Measurements from ENCODE around the gene NIT2.
"Not testable (repeated sequence)": the region's sequence is repeated elsewhere in the genome, so short reads cannot be mapped to it uniquely, and the experiment has no call there.

Gene NIT2

DNA sequence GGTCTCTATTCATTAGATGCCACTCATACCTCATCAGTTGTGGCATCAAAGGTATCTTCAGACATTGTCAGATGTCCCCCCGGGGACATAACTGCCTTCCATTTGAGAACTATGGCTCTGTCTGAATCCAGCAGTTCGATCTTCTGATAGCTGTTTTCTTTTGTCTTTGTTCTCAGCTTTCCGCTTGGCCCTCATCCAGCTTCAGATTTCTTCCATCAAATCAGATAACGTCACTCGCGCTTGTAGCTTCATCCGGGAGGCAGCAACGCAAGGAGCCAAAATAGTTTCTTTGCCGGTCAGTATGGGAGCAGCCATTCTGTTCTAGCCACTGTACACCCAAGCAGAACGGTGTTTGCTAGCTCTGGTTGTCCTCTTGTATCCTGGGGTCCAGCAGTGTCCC lies 4.4 kb downstream of the NIT2 start:
- H3K4me3 ChIP-seq (ENCODE audit: low read depth, low read length): no peak overlapping the region
- TF ChIP-seq, protein P1, sequence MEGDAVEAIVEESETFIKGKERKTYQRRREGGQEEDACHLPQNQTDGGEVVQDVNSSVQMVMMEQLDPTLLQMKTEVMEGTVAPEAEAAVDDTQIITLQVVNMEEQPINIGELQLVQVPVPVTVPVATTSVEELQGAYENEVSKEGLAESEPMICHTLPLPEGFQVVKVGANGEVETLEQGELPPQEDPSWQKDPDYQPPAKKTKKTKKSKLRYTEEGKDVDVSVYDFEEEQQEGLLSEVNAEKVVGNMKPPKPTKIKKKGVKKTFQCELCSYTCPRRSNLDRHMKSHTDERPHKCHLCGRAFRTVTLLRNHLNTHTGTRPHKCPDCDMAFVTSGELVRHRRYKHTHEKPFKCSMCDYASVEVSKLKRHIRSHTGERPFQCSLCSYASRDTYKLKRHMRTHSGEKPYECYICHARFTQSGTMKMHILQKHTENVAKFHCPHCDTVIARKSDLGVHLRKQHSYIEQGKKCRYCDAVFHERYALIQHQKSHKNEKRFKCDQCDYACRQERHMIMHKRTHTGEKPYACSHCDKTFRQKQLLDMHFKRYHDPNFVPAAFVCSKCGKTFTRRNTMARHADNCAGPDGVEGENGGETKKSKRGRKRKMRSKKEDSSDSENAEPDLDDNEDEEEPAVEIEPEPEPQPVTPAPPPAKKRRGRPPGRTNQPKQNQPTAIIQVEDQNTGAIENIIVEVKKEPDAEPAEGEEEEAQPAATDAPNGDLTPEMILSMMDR (IDR thresholded peaks at IDR 0.05; ENCODE audit: low read depth, low read length): no peak

DNA sequence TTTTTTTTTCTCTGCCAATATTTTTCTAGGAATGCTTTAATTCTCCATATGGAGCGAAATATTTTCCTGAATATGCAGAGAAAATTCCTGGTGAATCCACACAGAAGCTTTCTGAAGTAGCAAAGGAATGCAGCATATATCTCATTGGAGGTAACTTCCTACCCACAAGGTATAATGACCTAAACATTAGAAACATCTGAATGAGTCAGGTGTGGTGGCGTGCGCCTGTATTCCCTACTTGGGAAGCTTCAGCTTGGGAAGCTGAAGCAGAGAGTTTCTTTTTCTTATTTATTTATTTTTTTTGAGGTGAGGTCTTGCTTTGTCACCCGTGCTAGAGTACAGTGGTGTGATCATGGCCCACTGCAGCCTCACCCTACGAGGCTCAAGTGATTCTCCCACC lies 5.2 kb downstream of the NIT2 start:
- no peak overlapping the region for H3K4me3 ChIP-seq (ENCODE audit: low read depth, low read length)
- TF ChIP-seq, protein P1 (IDR thresholded peaks at IDR 0.05; ENCODE audit: low read depth, low read length): no peak

DNA sequence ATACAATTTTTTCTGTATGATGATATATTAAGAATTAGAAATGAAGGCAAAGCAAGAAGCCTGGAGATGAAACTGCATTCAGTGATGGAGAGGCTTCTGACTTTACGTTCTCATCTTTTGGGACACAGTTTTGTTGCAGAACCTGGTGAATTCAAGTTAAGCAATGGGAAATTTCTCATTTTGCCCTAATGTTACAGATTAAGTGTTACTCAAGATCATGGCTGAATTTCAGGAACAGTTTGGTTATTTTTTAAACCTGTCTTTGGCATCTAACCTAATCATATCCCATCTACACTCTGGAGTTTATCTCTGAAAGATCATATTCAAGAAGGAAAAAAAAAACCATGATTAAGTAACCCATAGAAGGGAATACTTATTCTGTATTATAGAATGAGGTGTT lies 6.0 kb downstream of the NIT2 start:
- H3K4me3 ChIP-seq (ENCODE audit: low read depth, low read length): no peak overlapping the region
- TF ChIP-seq, protein P1 (IDR thresholded peaks at IDR 0.05; ENCODE audit: low read depth, low read length): no peak

DNA sequence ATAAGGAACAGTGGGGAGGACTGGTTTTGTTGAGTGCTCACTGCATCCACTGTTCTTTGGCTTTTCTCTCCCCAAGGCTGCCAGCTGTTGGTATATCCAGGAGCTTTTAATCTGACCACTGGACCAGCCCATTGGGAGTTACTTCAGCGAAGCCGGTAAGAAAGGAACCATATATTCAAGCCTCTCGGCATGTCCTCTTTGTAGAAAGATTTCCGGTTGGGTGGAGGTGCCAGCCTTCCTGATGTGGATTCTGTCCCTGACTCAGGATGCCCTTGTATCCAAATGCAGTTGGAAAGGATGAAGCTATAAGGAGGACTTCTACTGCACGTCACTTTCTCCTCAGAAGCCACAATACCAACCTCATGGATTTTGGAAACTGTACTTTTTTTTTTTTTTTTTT lies 14.2 kb downstream of the NIT2 start:
- TF ChIP-seq, protein P1 (IDR thresholded peaks at IDR 0.05; ENCODE audit: low read depth, low read length): no peak
- no peak overlapping the region for H3K4me3 ChIP-seq (ENCODE audit: low read depth, low read length)

DNA sequence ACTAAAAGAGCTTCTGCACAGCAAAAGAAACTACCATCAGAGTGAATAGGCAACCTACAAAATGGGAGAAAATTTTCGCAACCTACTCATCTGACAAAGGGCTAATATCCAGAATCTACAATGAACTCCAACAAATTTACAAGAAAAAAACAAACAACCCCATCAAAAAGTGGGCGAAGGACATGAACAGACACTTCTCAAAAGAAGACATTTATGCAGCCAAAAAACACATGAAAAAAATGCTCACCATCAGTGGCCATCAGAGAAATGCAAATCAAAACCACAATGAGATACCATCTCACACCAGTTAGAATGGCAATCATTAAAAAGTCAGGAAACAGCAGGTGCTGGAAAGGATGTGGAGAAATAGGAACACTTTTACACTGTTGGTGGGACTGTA lies 17.2 kb downstream of the NIT2 start:
- not testable (repeated sequence) for H3K4me3 ChIP-seq (ENCODE audit: low read depth, low read length)

DNA sequence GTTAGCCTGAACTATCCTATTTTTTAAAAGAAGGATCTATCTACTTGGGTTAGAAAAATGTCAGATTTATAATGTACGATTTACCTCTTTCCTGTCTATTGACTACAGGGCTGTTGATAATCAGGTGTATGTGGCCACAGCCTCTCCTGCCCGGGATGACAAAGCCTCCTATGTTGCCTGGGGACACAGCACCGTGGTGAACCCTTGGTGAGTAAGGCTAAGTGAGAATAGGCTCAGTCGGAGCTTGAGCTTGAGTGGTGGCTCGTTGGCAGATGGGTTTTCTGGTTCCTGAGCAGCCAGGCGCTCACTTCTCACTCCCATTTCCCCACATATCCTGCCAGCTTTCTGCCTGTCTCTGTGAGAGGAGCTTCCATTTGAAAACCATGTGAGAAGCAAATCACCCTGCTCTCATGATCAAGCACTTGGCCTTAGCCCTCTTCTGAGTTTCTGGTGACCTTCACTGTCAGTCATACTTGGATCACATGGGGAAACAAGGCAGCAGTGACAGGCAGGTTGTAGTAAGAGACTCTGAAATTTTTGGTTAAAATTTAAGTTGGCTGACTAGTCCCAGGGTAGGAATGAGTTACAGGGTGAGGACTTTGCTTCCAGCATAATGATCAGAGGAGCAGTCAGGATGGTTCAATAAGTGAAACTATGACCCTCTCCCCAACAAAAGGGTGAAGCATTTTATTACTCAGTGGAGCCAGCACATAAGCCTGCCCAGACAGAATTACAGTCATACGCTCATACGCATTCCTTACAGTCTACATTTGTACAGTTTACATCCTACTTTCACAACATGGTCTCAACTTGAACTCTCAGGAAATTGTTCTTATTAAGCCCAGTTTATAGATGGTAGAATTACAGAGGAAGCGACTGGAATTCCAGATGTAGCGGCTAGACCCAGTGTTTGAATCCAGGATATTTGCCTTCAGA lies 18.0 kb downstream of the NIT2 start:
- TF ChIP-seq, protein P1 (IDR thresholded peaks at IDR 0.05; ENCODE audit: low read depth, low read length): no peak
- no peak overlapping the region for H3K4me3 ChIP-seq (ENCODE audit: low read depth, low read length)

DNA sequence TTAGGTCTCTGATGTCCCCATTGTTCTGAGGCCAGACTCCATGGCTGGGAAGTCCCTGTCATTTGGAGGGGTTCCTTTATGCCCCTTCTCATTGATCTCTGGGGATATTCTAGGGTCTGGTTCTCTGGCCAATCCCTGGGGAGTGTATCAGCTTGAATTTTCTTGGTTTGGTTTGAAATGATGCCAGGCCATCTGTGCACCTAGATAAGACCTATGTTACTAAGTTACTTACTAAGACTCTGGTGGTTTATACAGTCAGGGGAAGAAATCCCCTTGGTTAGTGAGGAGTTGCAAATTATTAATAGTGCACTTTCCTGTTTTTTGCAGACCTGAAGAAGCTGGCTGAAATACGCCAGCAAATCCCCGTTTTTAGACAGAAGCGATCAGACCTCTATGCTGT lies 20.3 kb downstream of the NIT2 start:
- TF ChIP-seq, protein P1 (IDR thresholded peaks at IDR 0.05; ENCODE audit: low read depth, low read length): no peak
- H3K4me3 ChIP-seq (ENCODE audit: low read depth, low read length): no peak overlapping the region
